Measurements from ENCODE around the gene FYB2.

FYB2 gene

GRCh38 chr1:56712150-56712549 lies 107.1 kb downstream of the FYB2 start:
- DNase-seq (ENCODE audit: low spot score), result no peak

GRCh38 chr1:56710646-56711045 lies 108.6 kb downstream of the FYB2 start:
- no peak for DNase-seq (ENCODE audit: low spot score)

- DNase-seq (ENCODE audit: low spot score), result no peak
Measured at GRCh38 chr1:56709995-56710394, 109.2 kb downstream of the FYB2 start.

- DNase-seq (ENCODE audit: low spot score), result peak; percentile 65
Measured at GRCh38 chr1:56709269-56709880, 109.8 kb downstream of the FYB2 start.

GRCh38 chr1:56707379-56707778 lies 111.8 kb downstream of the FYB2 start:
- DNase-seq (ENCODE audit: low spot score), result no peak

GRCh38 chr1:56703747-56704146 lies 115.5 kb downstream of the FYB2 start:
- no peak for DNase-seq (ENCODE audit: low spot score)

- no peak for DNase-seq (ENCODE audit: low spot score)
Measured at GRCh38 chr1:56696663-56697062, 122.5 kb downstream of the FYB2 start.

GRCh38 chr1:56688522-56689026 lies 130.6 kb downstream of the FYB2 start:
- no peak for DNase-seq (ENCODE audit: low spot score)

- DNase-seq (ENCODE audit: low spot score), result no peak
Measured at GRCh38 chr1:56686169-56686568, 133.0 kb downstream of the FYB2 start.

- DNase-seq (ENCODE audit: low spot score), result no peak
Measured at GRCh38 chr1:56683569-56683968, 135.6 kb downstream of the FYB2 start.

GRCh38 chr1:56676571-56677035 lies 142.6 kb downstream of the FYB2 start:
- no peak for DNase-seq (ENCODE audit: low spot score)

- DNase-seq (ENCODE audit: low spot score), result no peak
Measured at GRCh38 chr1:56675763-56676162, 143.4 kb downstream of the FYB2 start.

GRCh38 chr1:56672579-56672978 lies 146.6 kb downstream of the FYB2 start:
- no peak for DNase-seq (ENCODE audit: low spot score)

- no peak for DNase-seq (ENCODE audit: low spot score)
Measured at GRCh38 chr1:56671542-56671941, 147.7 kb downstream of the FYB2 start.

GRCh38 chr1:56671085-56671484 lies 148.1 kb downstream of the FYB2 start:
- no peak for DNase-seq (ENCODE audit: low spot score)

GRCh38 chr1:56670350-56670749 lies 148.9 kb downstream of the FYB2 start:
- no peak for DNase-seq (ENCODE audit: low spot score)
